NCI-H2227 treated with DMSO at 0.1 percent for 48 hours (cell line): ENCODE results near the gene NECAP2.

Experiments
- DNase-seq: peaks from one replicate; lab custom pipeline; 2025; lab: John Stamatoyannopoulos, UW

The NECAP2 gene

GRCh38 chr1:16440470-16441281, at the start of gene NECAP2:
Gene NECAP2 (plus strand): TSS chr1:16440724. CDS start chr1:16440762, 38 bp downstream.
- DNase-seq = peak; percentile 95

- DNase-seq = no peak
Measured at GRCh38 chr1:16391411-16391810, 49.1 kb upstream of the NECAP2 start.

- DNase-seq = no peak
Measured at GRCh38 chr1:16392740-16393569, 47.6 kb upstream of the NECAP2 start.

- no peak for DNase-seq
Measured at GRCh38 chr1:16393570-16394521, 46.7 kb upstream of the NECAP2 start.

- no peak for DNase-seq
Measured at GRCh38 chr1:16394977-16395376, 45.5 kb upstream of the NECAP2 start.

- no peak for DNase-seq
Measured at GRCh38 chr1:16396591-16396990, 43.9 kb upstream of the NECAP2 start.

- DNase-seq = no peak
Measured at GRCh38 chr1:16397120-16397519, 43.4 kb upstream of the NECAP2 start.

- DNase-seq = no peak
Measured at GRCh38 chr1:16398371-16398953, 42.1 kb upstream of the NECAP2 start.

GRCh38 chr1:16402742-16403141, 37.8 kb upstream of the NECAP2 start:
- DNase-seq = no peak

- DNase-seq = no peak
Measured at GRCh38 chr1:16405441-16405840, 35.1 kb upstream of the NECAP2 start.

GRCh38 chr1:16406868-16407267, 33.7 kb upstream of the NECAP2 start:
- DNase-seq = no peak

- no peak for DNase-seq
Measured at GRCh38 chr1:16409536-16410152, 30.9 kb upstream of the NECAP2 start.

GRCh38 chr1:16410803-16411202, 29.7 kb upstream of the NECAP2 start:
- DNase-seq = no peak

GRCh38 chr1:16413191-16413590, 27.3 kb upstream of the NECAP2 start:
- DNase-seq = no peak

- DNase-seq = no peak
Measured at GRCh38 chr1:16418823-16419425, 21.6 kb upstream of the NECAP2 start.

- no peak for DNase-seq
Measured at GRCh38 chr1:16420424-16421118, 20.0 kb upstream of the NECAP2 start.

GRCh38 chr1:16421201-16421600, 19.3 kb upstream of the NECAP2 start:
- DNase-seq = no peak

GRCh38 chr1:16422041-16422440, 18.5 kb upstream of the NECAP2 start:
- no peak for DNase-seq

GRCh38 chr1:16425125-16426025, 15.1 kb upstream of the NECAP2 start:
- no peak for DNase-seq
